ENCODE data around the gene SPESP1.

SPESP1 gene

GRCh38 chr15:68991723-68992122, 61.4 kb downstream of the SPESP1 start:
- DNase-seq, result peak; percentile 95 to 99
- TF ChIP-seq POLR2A (IDR thresholded peaks at IDR 0.05; ENCODE audit: low read length) (peak; percentile 71), GATA1 (IDR thresholded peaks at IDR 0.05; ENCODE audit: low read depth, low read length) (peak; percentile 88)

- TF ChIP-seq POLR2A (IDR thresholded peaks at IDR 0.05; ENCODE audit: low read length), result no peak
- TF ChIP-seq GATA1 (IDR thresholded peaks at IDR 0.05; ENCODE audit: low read depth, low read length), result no peak
- DNase-seq, result no peak
Measured at GRCh38 chr15:68992696-68993095, 62.4 kb downstream of the SPESP1 start.

GRCh38 chr15:68993276-68993675, 63.0 kb downstream of the SPESP1 start:
- no peak for TF ChIP-seq POLR2A (IDR thresholded peaks at IDR 0.05; ENCODE audit: low read length)
- TF ChIP-seq GATA1 (IDR thresholded peaks at IDR 0.05; ENCODE audit: low read depth, low read length), result no peak
- no peak for DNase-seq

GRCh38 chr15:68994149-68994548, 63.8 kb downstream of the SPESP1 start:
- DNase-seq, result no peak
- TF ChIP-seq POLR2A (IDR thresholded peaks at IDR 0.05; ENCODE audit: low read length) (no peak), GATA1 (IDR thresholded peaks at IDR 0.05; ENCODE audit: low read depth, low read length) (no peak)

GRCh38 chr15:68994981-68995761, 64.8 kb downstream of the SPESP1 start:
- DNase-seq, result no peak
- no peak for TF ChIP-seq POLR2A (IDR thresholded peaks at IDR 0.05; ENCODE audit: low read length)
- no peak for TF ChIP-seq GATA1 (IDR thresholded peaks at IDR 0.05; ENCODE audit: low read depth, low read length)
